Measurements from ENCODE around the gene USP38. TPM values are rescaled to one million over a fixed set of nuclear protein-coding genes. Genes with fewer than 3 reads are reported as not detected.
"Not testable (repeated sequence)": the region's sequence is repeated elsewhere in the genome, so short reads cannot be mapped to it uniquely, and the experiment has no call there.

Gene USP38
- total RNA-seq, 4 donors from 2014 or later = 17.3 to 37.7 (median 32.5) TPM

DNA sequence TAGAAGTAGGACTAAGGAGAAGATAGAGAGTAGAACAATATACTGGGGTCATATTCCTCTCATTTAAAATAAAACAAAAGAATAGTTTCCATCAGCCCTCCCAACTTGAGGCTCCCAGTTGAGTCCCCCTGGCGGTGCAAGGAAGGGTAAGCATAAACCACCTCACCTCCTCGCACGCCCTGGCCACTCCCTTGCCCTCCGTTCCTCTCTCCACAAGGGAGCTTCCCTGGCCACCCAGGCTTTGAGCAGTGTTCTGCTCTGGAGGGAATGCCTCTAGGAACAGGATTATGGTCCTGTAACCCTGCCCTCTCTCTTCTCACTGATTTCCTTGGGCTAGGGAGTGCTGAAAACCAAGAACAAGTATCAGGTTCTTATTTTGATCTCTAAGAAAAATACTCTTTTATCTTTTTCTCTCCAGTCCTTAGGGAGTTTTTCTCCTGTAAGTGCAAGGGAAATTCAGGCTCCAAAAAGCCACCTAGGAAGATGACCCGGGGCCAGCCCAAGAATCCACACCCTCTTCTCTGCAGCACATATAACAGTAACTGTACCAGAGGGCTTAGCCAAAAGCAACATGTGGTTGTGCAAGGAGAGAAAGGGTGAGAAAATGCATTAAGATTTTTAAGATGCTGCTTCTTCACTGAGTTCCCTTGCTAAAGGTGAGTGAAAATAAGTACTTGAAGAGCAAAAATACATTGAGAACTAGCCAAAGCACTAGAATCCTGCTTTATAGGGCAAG is 69.9 kb downstream of the USP38 start:
- TF ChIP-seq, protein P1, sequence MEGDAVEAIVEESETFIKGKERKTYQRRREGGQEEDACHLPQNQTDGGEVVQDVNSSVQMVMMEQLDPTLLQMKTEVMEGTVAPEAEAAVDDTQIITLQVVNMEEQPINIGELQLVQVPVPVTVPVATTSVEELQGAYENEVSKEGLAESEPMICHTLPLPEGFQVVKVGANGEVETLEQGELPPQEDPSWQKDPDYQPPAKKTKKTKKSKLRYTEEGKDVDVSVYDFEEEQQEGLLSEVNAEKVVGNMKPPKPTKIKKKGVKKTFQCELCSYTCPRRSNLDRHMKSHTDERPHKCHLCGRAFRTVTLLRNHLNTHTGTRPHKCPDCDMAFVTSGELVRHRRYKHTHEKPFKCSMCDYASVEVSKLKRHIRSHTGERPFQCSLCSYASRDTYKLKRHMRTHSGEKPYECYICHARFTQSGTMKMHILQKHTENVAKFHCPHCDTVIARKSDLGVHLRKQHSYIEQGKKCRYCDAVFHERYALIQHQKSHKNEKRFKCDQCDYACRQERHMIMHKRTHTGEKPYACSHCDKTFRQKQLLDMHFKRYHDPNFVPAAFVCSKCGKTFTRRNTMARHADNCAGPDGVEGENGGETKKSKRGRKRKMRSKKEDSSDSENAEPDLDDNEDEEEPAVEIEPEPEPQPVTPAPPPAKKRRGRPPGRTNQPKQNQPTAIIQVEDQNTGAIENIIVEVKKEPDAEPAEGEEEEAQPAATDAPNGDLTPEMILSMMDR (IDR thresholded peaks at IDR 0.05) = no peak
- no peak for TF ChIP-seq POLR2A (IDR thresholded peaks at IDR 0.05)
- H3K27ac ChIP-seq = no peak overlapping the region
- no peaks in the 10 kb centered on the region for H3K9me3 ChIP-seq
- DNase-seq = no peak
- H3K36me3 ChIP-seq = no peaks in the 10 kb centered on the region
- no peaks in the 10 kb centered on the region for H3K4me1 ChIP-seq
- no peak overlapping the region for H3K4me3 ChIP-seq
- H3K27me3 ChIP-seq = no peaks in the 10 kb centered on the region

DNA sequence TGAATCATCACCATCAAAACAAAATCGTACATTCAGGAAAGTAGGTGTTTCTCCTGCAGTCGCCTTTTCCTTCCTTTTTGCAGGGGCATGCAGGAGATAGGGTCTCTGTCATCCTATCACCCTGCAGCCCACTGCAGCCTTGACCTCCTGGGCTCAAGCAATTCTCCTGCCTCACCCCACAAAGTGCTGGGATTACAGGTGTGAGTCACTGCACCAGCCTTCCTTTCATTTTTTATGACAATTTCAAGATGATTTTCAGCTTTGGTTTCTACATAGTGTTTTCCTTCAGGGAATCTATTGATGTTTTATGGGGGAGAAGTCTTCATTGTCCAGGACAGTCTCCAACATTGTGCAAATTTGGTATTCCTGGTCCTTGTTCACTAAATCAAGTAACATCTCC is 71.7 kb downstream of the USP38 start:
- Histone ChIP-seq H3K9me3 (no peaks in the 10 kb centered on the region), H3K27me3 (no peaks in the 10 kb centered on the region), H3K4me1 (no peaks in the 10 kb centered on the region), H3K4me3 (no peak overlapping the region), H3K36me3 (no peaks in the 10 kb centered on the region), H3K27ac (no peak overlapping the region)
- DNase-seq = no peak
- no peak for TF ChIP-seq POLR2A (IDR thresholded peaks at IDR 0.05)
- TF ChIP-seq, protein P1 (IDR thresholded peaks at IDR 0.05) = no peak

DNA sequence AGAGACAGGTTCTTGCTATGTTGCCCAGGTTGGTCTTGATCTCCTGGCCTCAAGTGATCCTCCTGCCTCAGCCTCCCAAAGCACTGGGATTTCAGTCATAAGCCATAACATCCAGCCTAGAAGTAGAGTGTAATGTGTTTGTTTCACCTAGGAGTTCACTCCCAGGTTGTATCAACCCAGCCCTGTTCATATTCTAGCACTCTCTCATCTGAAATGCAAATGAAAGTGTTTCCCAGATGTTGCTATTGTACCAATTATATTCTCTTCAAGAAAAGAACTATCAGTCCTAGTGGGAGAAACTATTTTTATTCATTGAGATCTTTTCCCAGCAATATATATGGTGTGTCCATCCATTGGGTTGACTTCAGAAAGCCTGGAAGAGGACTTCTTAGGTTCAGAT is 72.6 kb downstream of the USP38 start:
- Histone ChIP-seq H3K36me3 (no peaks in the 10 kb centered on the region), H3K9me3 (no peaks in the 10 kb centered on the region), H3K4me1 (no peaks in the 10 kb centered on the region), H3K27me3 (no peaks in the 10 kb centered on the region), H3K27ac (no peak overlapping the region), H3K4me3 (no peak overlapping the region)
- TF ChIP-seq POLR2A (IDR thresholded peaks at IDR 0.05) = no peak
- TF ChIP-seq, protein P1 (IDR thresholded peaks at IDR 0.05) = no peak
- no peak for DNase-seq

DNA sequence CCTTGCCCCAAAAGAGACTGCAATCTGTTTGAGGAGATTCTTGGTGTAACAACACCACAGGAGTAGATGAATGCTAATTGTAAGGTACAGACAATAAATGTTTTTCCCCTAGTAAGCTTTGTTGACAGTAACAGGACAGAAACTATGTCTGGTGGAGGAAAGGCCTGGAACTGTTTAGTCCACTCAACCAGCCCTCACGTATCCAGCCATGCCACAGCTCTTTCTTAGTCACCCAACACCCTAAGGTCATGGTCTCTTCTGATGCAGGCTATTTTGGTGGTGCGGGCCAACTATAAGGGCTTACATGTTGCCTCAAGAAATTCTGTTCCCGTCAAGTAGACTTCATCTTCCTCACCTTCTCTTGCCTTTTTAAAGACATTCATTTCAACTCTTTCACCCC is 76.0 kb downstream of the USP38 start:
- DNase-seq = no peak

DNA sequence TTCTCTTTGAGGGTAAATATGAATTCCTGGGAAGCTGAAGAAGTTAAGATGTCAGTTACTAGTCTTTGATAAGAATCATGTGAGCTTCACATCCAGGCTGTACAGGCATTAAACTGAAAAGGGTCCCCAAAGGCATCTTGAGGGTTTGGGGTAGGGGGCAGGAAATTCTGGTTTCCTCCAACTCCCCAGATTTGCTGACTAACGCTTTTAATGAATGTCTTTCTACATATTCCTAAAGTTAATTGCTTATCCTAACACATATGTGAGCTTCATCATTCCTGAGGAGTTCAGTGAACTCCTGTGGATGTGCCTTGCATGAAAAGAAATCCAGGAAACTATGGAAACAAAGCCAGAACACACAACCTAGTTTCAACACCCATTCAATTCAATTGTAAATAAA is 78.1 kb downstream of the USP38 start:
- no peak overlapping the region for H3K27ac ChIP-seq
- TF ChIP-seq POLR2A (IDR thresholded peaks at IDR 0.05) = no peak
- TF ChIP-seq, protein P1 (IDR thresholded peaks at IDR 0.05) = no peak
- no peaks in the 10 kb centered on the region for H3K27me3 ChIP-seq
- DNase-seq = no peak
- no peaks in the 10 kb centered on the region for H3K36me3 ChIP-seq
- peaks cover 0 to 5% (median 0%) of the 10 kb centered on the region in 4 donors for H3K9me3 ChIP-seq
- H3K4me1 ChIP-seq = no peaks in the 10 kb centered on the region
- no peak overlapping the region for H3K4me3 ChIP-seq

More for the DNA sequence above, 76.0 kb downstream of the USP38 start:
- Histone ChIP-seq H3K9me3 (no peaks in the 10 kb centered on the region), H3K4me3 (no peak overlapping the region), H3K27ac (no peak overlapping the region), H3K27me3 (no peaks in the 10 kb centered on the region), H3K4me1 (no peaks in the 10 kb centered on the region), H3K36me3 (no peaks in the 10 kb centered on the region)
- TF ChIP-seq, protein P1 (IDR thresholded peaks at IDR 0.05) = no peak
- no peak for TF ChIP-seq POLR2A (IDR thresholded peaks at IDR 0.05)

DNA sequence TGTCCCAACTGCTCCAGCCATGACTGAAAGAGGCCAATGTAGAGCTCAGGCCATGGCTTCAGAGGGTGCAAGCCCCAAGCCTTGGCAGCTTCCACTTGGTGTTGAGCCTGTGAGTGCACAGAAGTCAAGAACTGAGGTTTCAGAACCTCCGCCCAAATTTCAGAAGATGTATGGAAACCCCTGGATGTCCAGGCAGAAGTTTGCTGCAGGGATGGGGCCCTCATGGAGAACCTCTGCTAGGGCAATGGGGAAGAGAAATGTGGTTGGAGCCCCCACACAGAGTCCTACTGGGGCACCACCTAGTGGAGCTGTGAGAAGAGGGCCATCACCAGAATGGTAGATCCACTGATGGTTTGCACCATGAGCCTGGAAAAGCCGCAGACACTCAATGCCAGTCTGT is 83.0 kb downstream of the USP38 start:
- H3K27ac ChIP-seq, H3K9me3 ChIP-seq, H3K36me3 ChIP-seq, DNase-seq, H3K27me3 ChIP-seq, H3K4me3 ChIP-seq, H3K4me1 ChIP-seq: not testable (repeated sequence)
